ENCODE measurements around the gene STMP1. TPM values are rescaled to one million over a fixed set of nuclear protein-coding genes. Genes with fewer than 3 reads are reported as not detected.
"Not testable (repeated sequence)": the region's sequence is repeated elsewhere in the genome, so short reads cannot be mapped to it uniquely, and the experiment has no call there.

STMP1 gene
- total RNA-seq, 4 donors from 2014 or later: 7.7 to 19.9 (median 11.8) TPM

- Histone ChIP-seq H3K4me1 (peaks cover 0 to 11% of the 10 kb centered on the region in 2 donors), H3K9me3 (no peaks in the 10 kb centered on the region), H3K27me3 (no peaks in the 10 kb centered on the region), H3K27ac (no peak overlapping the region), H3K36me3 (peaks cover 0 to 14% of the 10 kb centered on the region in 2 donors), H3K4me3 (no peak overlapping the region)
- no peak for DNase-seq
- intact Hi-C loops (cut with DNase I; ENCODE audit: low total_unique reads): no loop called here
- no peak for ATAC-seq
- in situ Hi-C loops (cut with MboI; ENCODE audit: low sequenced_read_pairs in 4 of 4): no loop called here
- TF ChIP-seq POLR2A (IDR thresholded peaks at IDR 0.05) (no peak), CTCF (IDR thresholded peaks at IDR 0.05 in 4 of 5, conservative IDR thresholded peaks at IDR 0.05 in 1 of 5) (no peak)
Observed at GRCh38 chr7:135685306-135686084, 23.2 kb downstream of the STMP1 start.

- H3K27ac ChIP-seq: no peak overlapping the region
- ATAC-seq: no peak
- TF ChIP-seq POLR2A (IDR thresholded peaks at IDR 0.05) (no peak), CTCF (IDR thresholded peaks at IDR 0.05 in 4 of 5, conservative IDR thresholded peaks at IDR 0.05 in 1 of 5) (no peak)
- intact Hi-C loops (cut with DNase I; ENCODE audit: low total_unique reads): no loop called here
- no peak overlapping the region for H3K4me3 ChIP-seq
- no peaks in the 10 kb centered on the region for H3K27me3 ChIP-seq
- no peak for DNase-seq
- H3K4me1 ChIP-seq: peaks cover 0 to 4% of the 10 kb centered on the region in 2 donors
- peaks cover 0 to 14% of the 10 kb centered on the region in 2 donors for H3K36me3 ChIP-seq
- in situ Hi-C loops (cut with MboI; ENCODE audit: low sequenced_read_pairs in 4 of 4): no loop called here
- no peaks in the 10 kb centered on the region for H3K9me3 ChIP-seq
Observed at GRCh38 chr7:135687466-135687865, 25.2 kb downstream of the STMP1 start.

- TF ChIP-seq POLR2A (IDR thresholded peaks at IDR 0.05): no peak
- TF ChIP-seq CTCF (IDR thresholded peaks at IDR 0.05 in 4 of 5, conservative IDR thresholded peaks at IDR 0.05 in 1 of 5): no peak
- Histone ChIP-seq H3K4me1 (peaks cover 6 to 9% of the 10 kb centered on the region in 2 donors), H3K4me3 (no peak overlapping the region), H3K36me3 (peaks cover 0 to 14% of the 10 kb centered on the region in 2 donors), H3K9me3 (no peaks in the 10 kb centered on the region), H3K27ac (no peak overlapping the region), H3K27me3 (no peaks in the 10 kb centered on the region)
- in situ Hi-C loops (cut with MboI; ENCODE audit: low sequenced_read_pairs in 4 of 4): no loop called here
- no peak for DNase-seq
- ATAC-seq: no peak
- intact Hi-C loops (cut with DNase I; ENCODE audit: low total_unique reads): no loop called here
Observed at GRCh38 chr7:135690566-135690965, 28.3 kb downstream of the STMP1 start.

GRCh38 chr7:135692055-135692454, 29.7 kb downstream of the STMP1 start:
- intact Hi-C loops (cut with DNase I; ENCODE audit: low total_unique reads) (no loop called here), in situ Hi-C loops (cut with MboI; ENCODE audit: low sequenced_read_pairs in 4 of 4) (no loop called here)
- ATAC-seq (no peak), DNase-seq (no peak)
- H3K27me3 ChIP-seq: no peaks in the 10 kb centered on the region
- no peak overlapping the region for H3K4me3 ChIP-seq
- no peak overlapping the region for H3K27ac ChIP-seq
- peaks cover 0 to 14% of the 10 kb centered on the region in 2 donors for H3K36me3 ChIP-seq
- TF ChIP-seq CTCF (IDR thresholded peaks at IDR 0.05 in 4 of 5, conservative IDR thresholded peaks at IDR 0.05 in 1 of 5): no peak
- TF ChIP-seq POLR2A (IDR thresholded peaks at IDR 0.05): no peak
- peaks cover 6 to 9% of the 10 kb centered on the region in 2 donors for H3K4me1 ChIP-seq
- no peaks in the 10 kb centered on the region for H3K9me3 ChIP-seq

GRCh38 chr7:135692606-135693005, 30.3 kb downstream of the STMP1 start:
- in situ Hi-C loops (cut with MboI; ENCODE audit: low sequenced_read_pairs in 4 of 4); H3K4me1 ChIP-seq; H3K4me3 ChIP-seq; H3K9me3 ChIP-seq; intact Hi-C loops (cut with DNase I; ENCODE audit: low total_unique reads); ATAC-seq; DNase-seq; H3K27me3 ChIP-seq; H3K27ac ChIP-seq: not testable (repeated sequence)
- peaks cover 0 to 11% of the 10 kb centered on the region in 2 donors for H3K36me3 ChIP-seq
